Adrenal gland (tissue), 5 donors: ENCODE data around the gene NANS.

Source experiments
- CTCF ChIP-seq, 6 experiments: fragments of 450-650 bp in 4 of 6; fragments of 200-600 bp in 2 of 6; sonication (generic) in 1 of 6; IDR thresholded peaks; 1 replicate in 5 of 6; 2 replicates in 1 of 6; pipeline versions ENCODE4 v1.5.1 to v1.8.0; 2016 to 2021; ENCODE audit warnings: antibody characterized with exemption in 6 of 6, mild to moderate bottlenecking in 2 of 6, moderate library complexity in 1 of 6
- POLR2A ChIP-seq, 2 donors: fragments of 450-650 bp; IDR thresholded peaks; one replicate each; pipeline ENCODE4 v1.6.1; 2017; ENCODE audit warnings: antibody characterized with exemption in 2 of 2, mild to moderate bottlenecking in 2 of 2, moderate library complexity in 1 of 2
- donor health status: DM: no; HTN: no; CAD: no.

- TF ChIP-seq CTCF (IDR thresholded peaks at IDR 0.05) (no peak), POLR2A (IDR thresholded peaks at IDR 0.05) (no peak)
These were observed 43.9 kb downstream of the NANS start for GRCh38 chr9:98100456-98100855.
